HepG2 (cell line): ENCODE results near the gene VAX1. TPM values are rescaled to one million over a fixed set of nuclear protein-coding genes. Genes with fewer than 3 reads are reported as not detected.

Experiments
- ATAC-seq: fragments of 200-7000 bp; cut with Tn5 transposase; 3 replicates; pipeline ENCODE4 v1.9.1; 2020; ENCODE audit warnings: mild to moderate bottlenecking, moderate library complexity
- BruUV-seq: library from RNA; stranded (reverse); fragments of 400-500 nt; replicated peaks from 2 replicates; lab custom pipeline; 2021; lab: Mats Ljungman, UMichigan
- CTCF ChIA-PET: fragments of 300-600 bp; formaldehyde crosslinking; extraction: SDS; loops from one replicate; lab custom pipeline; 2021; ENCODE audit warnings: low total read pairs, inconsistent platforms, low intra/inter-chr PET ratio; lab: Yijun Ruan, JAX
- POLR2A ChIA-PET: fragments of 350-600 bp; sonication (Branson Sonifier 250); formaldehyde crosslinking; loops from one replicate; lab custom pipeline; 2020; ENCODE audit warnings: antibody characterized with exemption, inconsistent platforms; lab: Yijun Ruan, JAX
- DNase-seq: peaks from one replicate; pipeline ENCODE4 v3.0.0-alpha.2; 2015; ENCODE audit warnings: low spot score
- FAIRE-seq: peaks from 3 replicates; lab custom pipeline; 2011; peaks lifted over from hg19 to GRCh38; lab: Jason Lieb, UNC
- H2AFZ ChIP-seq: one replicate; pipeline ENCODE4 v1.6.1; 2011; ENCODE audit warnings: low read length, inconsistent platforms
- H3K27ac ChIP-seq: fragments of 300-600 bp; 3 replicates; pipeline ENCODE4 v1.8.0; 2011; ENCODE audit warnings: mixed run types, mild to moderate bottlenecking, mixed read lengths, low read length, inconsistent platforms; ENCODE audit not compliant: insufficient read depth; ENCODE audit errors: extremely low read length
- H3K27me3 ChIP-seq, 2 experiments: fragments of 200-600 bp in 1 of 2; 2 replicates in 1 of 2; 3 replicates in 1 of 2; pipeline versions ENCODE4 v1.6.0 to v1.8.0; 2011; ENCODE audit warnings: low read length in 2 of 2, mild to moderate bottlenecking in 2 of 2, moderate library complexity in 2 of 2, inconsistent platforms in 1 of 2; ENCODE audit not compliant: insufficient read depth in 2 of 2, control insufficient read depth in 1 of 2
- H3K36me3 ChIP-seq, 2 experiments: fragments of 200-600 bp in 1 of 2; replicated peaks in 1 of 2; 2 replicates in 1 of 2; 3 replicates in 1 of 2; pipeline versions ENCODE4 v1.5.1 to v1.8.0; 2011; ENCODE audit warnings: low read length in 2 of 2, inconsistent platforms in 1 of 2; ENCODE audit not compliant: insufficient read depth in 2 of 2, control insufficient read depth in 1 of 2
- H3K4me1 ChIP-seq: 2 replicates; pipeline ENCODE4 v1.5.1; 2012; ENCODE audit warnings: low read length, inconsistent platforms; ENCODE audit not compliant: insufficient read depth
- H3K4me2 ChIP-seq: 2 replicates; pipeline ENCODE4 v1.6.0; 2011; ENCODE audit warnings: low read depth, low read length, inconsistent platforms
- H3K4me3 ChIP-seq, 3 experiments: fragments of 200-600 bp in 1 of 3; sonication (generic), shearing (Covaris generic) in 1 of 3; replicated peaks in 1 of 3; 2 replicates each; pipeline ENCODE4 v1.5.1; 2011 to 2016; ENCODE audit warnings: low read length in 3 of 3, inconsistent platforms in 2 of 3, low read depth in 2 of 3, mild to moderate bottlenecking in 2 of 3, control low read depth in 1 of 3, mixed read lengths in 1 of 3; ENCODE audit not compliant: insufficient read depth in 1 of 3
- H3K79me2 ChIP-seq: one replicate; pipeline ENCODE4 v1.6.1; 2011; ENCODE audit warnings: low read length, inconsistent platforms; ENCODE audit not compliant: insufficient read depth
- H3K9ac ChIP-seq: 2 replicates; pipeline ENCODE4 v1.6.0; 2011; ENCODE audit warnings: mild to moderate bottlenecking, low read depth, low read length, inconsistent platforms; ENCODE audit not compliant: insufficient read depth
- H3K9me3 ChIP-seq: 2 replicates; pipeline ENCODE4 v1.5.1; 2012; ENCODE audit warnings: mild to moderate bottlenecking, low read length
- H4K20me1 ChIP-seq: 2 replicates; pipeline ENCODE4 v1.6.0; 2011; ENCODE audit warnings: inconsistent platforms, mild to moderate bottlenecking, low read length, moderate library complexity; ENCODE audit not compliant: insufficient read depth
- ASH2L ChIP-seq: fragments of 300-600, 200-600 bp; sonication (generic); IDR thresholded peaks from 2 replicates; pipeline ENCODE4 v1.7.0; 2017; ENCODE audit warnings: low read depth, mild to moderate bottlenecking, moderate library complexity, mixed read lengths, low read length; ENCODE audit not compliant: insufficient read length
- CHCHD3 ChIP-seq: sonication (generic); formaldehyde crosslinking; IDR thresholded peaks from 2 replicates; pipeline ENCODE4 v1.8.0; 2022; ENCODE audit warnings: mild to moderate bottlenecking, missing genetic modification reagents, moderate library complexity
- ERF ChIP-seq: IDR thresholded peaks from 2 replicates; pipeline ENCODE4 v1.6.1; 2018; ENCODE audit warnings: missing biosample characterization, missing genetic modification reagents
- HDAC1 ChIP-seq: sonication (generic); formaldehyde crosslinking; IDR thresholded peaks from 2 replicates; pipeline ENCODE4 v1.5.1; 2020; ENCODE audit warnings: mild to moderate bottlenecking, missing genetic modification reagents
- HMGXB4 ChIP-seq, 2 experiments: sonication (generic) in 1 of 2; formaldehyde crosslinking in 1 of 2; IDR thresholded peaks; 2 replicates each; pipeline versions ENCODE4 v1.4.0 to v1.6.1; 2018 to 2020; ENCODE audit warnings: missing genetic modification reagents in 2 of 2, borderline replicate concordance in 1 of 2, low read depth in 1 of 2, mild to moderate bottlenecking in 1 of 2, missing biosample characterization in 1 of 2
- LBX2 ChIP-seq: sonication (generic); formaldehyde crosslinking; IDR thresholded peaks from 2 replicates; pipeline ENCODE4 v1.5.0; 2020; ENCODE audit warnings: missing genetic modification reagents, mild to moderate bottlenecking, borderline replicate concordance
- NFE2L1 ChIP-seq: sonication (generic); formaldehyde crosslinking; IDR thresholded peaks from 2 replicates; pipeline ENCODE4 v1.4.0; 2020; ENCODE audit warnings: missing genetic modification reagents, mild to moderate bottlenecking, borderline replicate concordance
- NFKB2 ChIP-seq: sonication (generic); formaldehyde crosslinking; IDR thresholded peaks from 2 replicates; pipeline ENCODE4 v1.4.0; 2020; ENCODE audit warnings: missing genetic modification reagents, borderline replicate concordance
- ZFX ChIP-seq: sonication (generic); formaldehyde crosslinking; IDR thresholded peaks from 2 replicates; pipeline ENCODE4 v1.4.0; 2020; ENCODE audit warnings: mild to moderate bottlenecking, low read depth, missing genetic modification reagents, moderate library complexity
- ZFY ChIP-seq: sonication (generic); formaldehyde crosslinking; IDR thresholded peaks from 2 replicates; pipeline ENCODE4 v1.4.0; 2020; ENCODE audit warnings: missing genetic modification reagents
- ZNF224 ChIP-seq: sonication (generic); formaldehyde crosslinking; IDR thresholded peaks from 2 replicates; pipeline ENCODE4 v1.5.0; 2020; ENCODE audit warnings: mild to moderate bottlenecking, missing genetic modification reagents
- ZNF556 ChIP-seq: sonication (generic); formaldehyde crosslinking; IDR thresholded peaks from 2 replicates; pipeline ENCODE4 v1.4.0; 2020; ENCODE audit warnings: mild to moderate bottlenecking, missing genetic modification reagents, borderline replicate concordance
- ZNF563 ChIP-seq: sonication (generic); formaldehyde crosslinking; IDR thresholded peaks from 2 replicates; pipeline ENCODE4 v1.8.0; 2022; ENCODE audit warnings: mild to moderate bottlenecking, moderate library complexity, missing genetic modification reagents
- ZXDC ChIP-seq: sonication (generic); formaldehyde crosslinking; IDR thresholded peaks from 2 replicates; pipeline ENCODE4 v1.5.0; 2020; ENCODE audit warnings: mild to moderate bottlenecking, missing genetic modification reagents
- WGBS: methylation state at CpG from one replicate; pipeline ENCODE4 v1.1.6; 2017; ENCODE audit warnings: low lambda C conversion rate; 5-methylcytosine and 5-hydroxymethylcytosine counted together
- in situ Hi-C: cut with HindIII; loops from 2 replicates; pipeline ENCODE4 v1.10.0; 2017; ENCODE audit warnings: low pct_unique_long_range_greater_than_20kb; ENCODE audit not compliant: extremely low pct_ligation_motif_present
- intact Hi-C: fragments of 100-400 bp; cut with micrococcal nuclease; formaldehyde crosslinking; loops from one replicate; pipeline ENCODE4 v1.10.0; 2022; ENCODE audit not compliant: unreplicated experiment
- polyA plus RNA-seq, 8 experiments: library from polyadenylated mRNA; depleted of rRNA in 3 of 8; stranded (reverse) in 7 of 8; unstranded in 1 of 8; fragments of >200 nt; fragmentation: Illumina TruSeq in 4 of 8; extraction: Trizol in 4 of 8; gene quantifications; 2 replicates each; pipeline versions ENCODE4 v1.2.1 to v1.2.3, GENCODE V29; 2011 to 2016; ENCODE audit warnings: low read depth in 4 of 8, missing spikeins in 1 of 8, mixed read lengths in 1 of 8; ENCODE audit not compliant: insufficient read depth in 1 of 8
- total RNA-seq, 5 experiments: library from RNA; depleted of rRNA; stranded (reverse); fragments of >200 nt; fragmentation: Illumina TruSeq; extraction: Trizol; gene quantifications; 2 replicates each; pipeline ENCODE4 v1.2.3, GENCODE V29; 2016; ENCODE audit warnings: low read depth in 1 of 5

VAX1 gene
- total and polyA plus RNA-seq, 2 of the 13 experiments (the other 11 are each of a cell fraction or from before 2014, with no cell fraction given) = not detected

GRCh38 chr10:117175901-117176534 lies 37.9 kb upstream of the VAX1 start (continued):
- TF ChIP-seq HMGXB4 (CRISPR knock-in tag; IDR thresholded peaks at IDR 0.05; ENCODE audit: borderline replicate concordance in 1 of 2, low read depth in 1 of 2) = peak in 1 of 2 experiments; percentile 63; a peak in 2 of 4 replicates

- no peak for FAIRE-seq
- Histone ChIP-seq H3K36me3 (no peaks in the 10 kb centered on the region), H3K79me2 (no peaks in the 10 kb centered on the region), H3K4me1 (peaks cover 10% of the 10 kb centered on the region), H3K27me3 (peaks cover 0 to 24% of the 10 kb centered on the region in 2 experiments; a peak in 2 of 5 replicates), H3K27ac (no peak overlapping the region), H3K4me3 (peak overlapping the region; percentile 52 to 72 (median 63)), H3K9me3 (no peaks in the 10 kb centered on the region), H2AFZ (peak overlapping the region; percentile 66), H3K4me2 (peak overlapping the region; percentile 98), H3K9ac (peak overlapping the region; percentile 13; the same call in 1 of the 2 replicates), H4K20me1 (no peaks in the 10 kb centered on the region)
- DNase-seq = no peak
- intact Hi-C loops (loop anchor here (1.0 to 5.0 kb wide), 3 partner anchors 339 to 493 kb away; no protein-coding TSS in a partner anchor), in situ Hi-C loops (loop anchor here (10.0 kb wide), 1 partner anchor 501 kb away; no protein-coding TSS in a partner anchor)
- WGBS = 4% methylated on average over 17 of the region's 46 CpGs
- no TSS peak for BruUV-seq
- peak; percentile 84 for ATAC-seq
- ChIA-PET CTCF (interaction anchor here (0.6 to 3.5 kb wide), 5 partner anchors 10 to 493 kb away, joined by 3 to 76 read pairs (median 3); no protein-coding TSS in a partner anchor), POLR2A (interaction anchor here (1.1 kb wide), 1 partner anchor 326 kb away, joined by 3 read pairs; the partner anchor contains the start of gene ENO4)
- peak; percentile 52; the same call in 1 of the 2 replicates for TF ChIP-seq ZNF563 (CRISPR knock-in tag)
- no peak for TF ChIP-seq ZNF224
- TF ChIP-seq LBX2 = no peak
- peak; percentile 53; the same call in 1 of the 2 replicates for TF ChIP-seq NFKB2 (CRISPR knock-in tag)
- peak; percentile 34; the same call in 1 of the 2 replicates for TF ChIP-seq ZFX (CRISPR knock-in tag)
- 0 out of 2 replicates have a peak, but pooled peaks have one; percentile 62 for TF ChIP-seq ZXDC (CRISPR knock-in tag)
- no peak for TF ChIP-seq ERF (CRISPR knock-in tag)
- TF ChIP-seq NFE2L1 (CRISPR knock-in tag) = peak; percentile 43; the same call in 1 of the 2 replicates
- peak; percentile 88; the same call in 1 of the 2 replicates for TF ChIP-seq CHCHD3 (CRISPR knock-in tag)
- peak; percentile 23 for TF ChIP-seq ASH2L
- TF ChIP-seq ZNF556 (CRISPR knock-in tag) = 0 out of 2 replicates have a peak, but pooled peaks have one; percentile 25
- TF ChIP-seq HDAC1 (CRISPR knock-in tag) = 0 out of 2 replicates have a peak, but pooled peaks have one; percentile 30
- peak; percentile 31; the same call in 1 of the 2 replicates for TF ChIP-seq ZFY
Measured at GRCh38 chr10:117175215-117175900, 37.3 kb upstream of the VAX1 start.
